ENCODE data around the gene SCP2. TPM values are rescaled to one million over a fixed set of nuclear protein-coding genes. Genes with fewer than 3 reads are reported as not detected.

SCP2 gene
- total and polyA plus RNA-seq, 9 donors = 58.4 to 161 (median 105) TPM

DNA sequence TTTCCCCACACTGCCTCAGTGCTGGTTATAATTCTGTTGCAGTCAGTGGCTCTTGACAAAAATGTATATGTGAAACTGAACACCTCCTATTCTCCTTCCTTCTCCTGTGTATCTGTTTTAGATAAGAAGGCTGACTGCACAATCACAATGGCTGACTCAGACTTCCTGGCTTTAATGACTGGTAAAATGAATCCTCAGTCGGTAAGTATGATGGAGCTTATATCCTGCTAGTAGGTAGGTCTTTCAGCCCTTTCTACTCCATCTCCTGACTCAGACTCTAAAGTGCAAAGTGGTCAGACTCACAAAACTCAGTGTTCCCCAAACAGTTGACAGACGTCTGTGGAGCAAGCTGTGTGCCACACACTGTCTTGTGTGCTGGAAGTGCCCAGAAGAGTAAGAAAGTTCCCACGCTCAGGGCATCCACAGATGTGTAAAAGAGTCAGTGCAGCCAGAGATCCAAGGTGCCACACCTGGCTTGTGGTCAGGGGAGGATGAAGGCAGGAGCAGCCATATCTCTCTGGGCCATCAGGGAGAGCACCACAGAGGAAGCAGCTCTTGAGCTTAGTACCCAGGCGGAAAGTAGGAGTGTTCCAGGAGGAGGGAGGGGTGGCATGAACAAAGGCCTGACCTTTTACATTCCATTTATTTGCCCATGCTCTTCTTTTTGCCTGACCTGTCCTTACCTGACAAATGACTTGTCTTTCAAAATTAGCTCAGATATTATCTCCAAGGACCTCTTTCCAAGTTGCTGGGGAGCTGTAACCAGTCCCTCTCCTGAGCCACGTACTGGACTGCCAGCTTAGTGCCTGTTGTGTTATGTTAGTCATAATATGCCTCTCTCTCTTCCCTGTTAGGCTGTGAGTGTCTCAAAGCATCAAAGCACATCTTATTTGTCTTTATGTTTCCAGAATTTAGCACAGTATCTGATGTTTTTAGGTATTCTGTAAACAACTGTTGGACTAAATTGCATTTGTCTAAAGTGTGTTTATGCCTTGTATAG, 121.0 kb downstream of the SCP2 start:
- Histone ChIP-seq H3K4me1 (ENCODE audit: insufficient read depth) (peaks cover 6% of the 10 kb centered on the region), H3K4me3 (no peak overlapping the region), H3K9me3 (no peaks in the 10 kb centered on the region), H3K27me3 (no peaks in the 10 kb centered on the region), H3K36me3 (no peaks in the 10 kb centered on the region), H3K27ac (no peak overlapping the region)
- no peak for DNase-seq
- intact Hi-C loops (cut with DNase I) = no loop called here
- TF ChIP-seq, protein P1, sequence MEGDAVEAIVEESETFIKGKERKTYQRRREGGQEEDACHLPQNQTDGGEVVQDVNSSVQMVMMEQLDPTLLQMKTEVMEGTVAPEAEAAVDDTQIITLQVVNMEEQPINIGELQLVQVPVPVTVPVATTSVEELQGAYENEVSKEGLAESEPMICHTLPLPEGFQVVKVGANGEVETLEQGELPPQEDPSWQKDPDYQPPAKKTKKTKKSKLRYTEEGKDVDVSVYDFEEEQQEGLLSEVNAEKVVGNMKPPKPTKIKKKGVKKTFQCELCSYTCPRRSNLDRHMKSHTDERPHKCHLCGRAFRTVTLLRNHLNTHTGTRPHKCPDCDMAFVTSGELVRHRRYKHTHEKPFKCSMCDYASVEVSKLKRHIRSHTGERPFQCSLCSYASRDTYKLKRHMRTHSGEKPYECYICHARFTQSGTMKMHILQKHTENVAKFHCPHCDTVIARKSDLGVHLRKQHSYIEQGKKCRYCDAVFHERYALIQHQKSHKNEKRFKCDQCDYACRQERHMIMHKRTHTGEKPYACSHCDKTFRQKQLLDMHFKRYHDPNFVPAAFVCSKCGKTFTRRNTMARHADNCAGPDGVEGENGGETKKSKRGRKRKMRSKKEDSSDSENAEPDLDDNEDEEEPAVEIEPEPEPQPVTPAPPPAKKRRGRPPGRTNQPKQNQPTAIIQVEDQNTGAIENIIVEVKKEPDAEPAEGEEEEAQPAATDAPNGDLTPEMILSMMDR (IDR thresholded peaks at IDR 0.05) = no peak
- 72 to 75% (median 74%) methylated on average over 5 of the region's 5 CpGs for WGBS, 3 donors

DNA sequence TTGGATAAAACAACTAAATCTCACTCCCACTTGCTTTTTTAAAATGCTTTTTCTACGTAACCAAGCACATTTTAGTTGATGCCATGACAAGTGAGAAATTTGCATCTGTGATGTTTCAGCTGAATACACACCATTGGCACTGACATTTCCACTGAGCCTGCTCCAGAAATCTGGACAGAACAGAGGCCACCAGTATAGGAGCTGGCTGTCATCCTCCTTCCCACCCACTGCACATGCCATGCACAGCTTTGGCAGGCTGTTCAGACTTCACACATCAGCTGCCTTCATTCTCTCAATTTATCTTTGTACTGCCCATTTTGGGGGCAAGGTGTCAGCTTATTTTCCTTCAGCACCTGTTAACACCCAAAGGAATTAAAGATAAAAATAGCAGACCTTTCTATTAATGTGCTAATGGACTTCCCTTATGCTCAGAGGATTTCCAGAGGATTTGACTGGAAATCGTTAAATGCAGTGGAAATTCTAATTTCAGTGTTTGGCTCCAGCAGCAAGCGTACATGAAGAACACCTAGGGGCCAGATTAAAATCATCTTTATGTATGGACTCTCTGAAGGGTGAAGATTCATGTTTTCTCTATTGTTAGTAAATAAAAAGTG, 122.0 kb downstream of the SCP2 start:
- no peak overlapping the region for H3K27ac ChIP-seq
- H3K36me3 ChIP-seq = no peaks in the 10 kb centered on the region
- H3K4me3 ChIP-seq = no peak overlapping the region
- intact Hi-C loops (cut with DNase I) = no loop called here
- no peaks in the 10 kb centered on the region for H3K9me3 ChIP-seq
- 84 to 89% (median 88%) methylated on average over 3 of the region's 3 CpGs for WGBS, 3 donors
- no peaks in the 10 kb centered on the region for H3K27me3 ChIP-seq
- peaks cover 6% of the 10 kb centered on the region for H3K4me1 ChIP-seq (ENCODE audit: insufficient read depth)
- TF ChIP-seq EP300 (IDR thresholded peaks at IDR 0.05) (no peak), POLR2A (IDR thresholded peaks at IDR 0.05) (no peak)
- TF ChIP-seq, protein P1 (IDR thresholded peaks at IDR 0.05) = no peak
- DNase-seq = no peak

DNA sequence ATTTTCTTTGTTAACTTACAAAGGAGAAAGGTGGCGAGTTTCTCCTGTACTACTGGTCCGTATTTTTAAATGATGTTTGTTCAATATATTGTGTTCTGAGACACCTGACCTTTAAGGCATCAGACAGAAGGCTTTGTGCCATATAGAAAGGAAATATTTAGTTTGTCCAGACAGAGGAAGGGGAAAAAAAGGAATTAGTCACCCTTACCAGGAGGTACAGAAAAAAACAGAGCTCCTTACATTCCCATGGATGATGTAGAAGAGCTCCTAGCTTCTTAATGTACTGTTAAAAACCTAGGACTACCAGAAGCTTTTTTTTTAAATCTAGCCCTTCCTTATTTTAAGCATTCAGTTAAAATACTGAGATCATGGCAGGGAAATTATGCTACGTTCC, 122.5 kb downstream of the SCP2 start:
- WGBS, 3 donors = 75 to 82% (median 81%) methylated on average over 3 of the region's 3 CpGs
- Histone ChIP-seq H3K9me3 (no peaks in the 10 kb centered on the region), H3K27ac (no peak overlapping the region), H3K36me3 (no peaks in the 10 kb centered on the region), H3K27me3 (no peaks in the 10 kb centered on the region), H3K4me3 (no peak overlapping the region), H3K4me1 (ENCODE audit: insufficient read depth) (peaks cover 6% of the 10 kb centered on the region)
- intact Hi-C loops (cut with DNase I) = no loop called here
- no peak for DNase-seq
- TF ChIP-seq, protein P1 (IDR thresholded peaks at IDR 0.05) = no peak
- TF ChIP-seq POLR2A (IDR thresholded peaks at IDR 0.05) = no peak
- TF ChIP-seq EP300 (IDR thresholded peaks at IDR 0.05) = no peak

- no peak overlapping the region for H3K4me3 ChIP-seq
- intact Hi-C loops (cut with DNase I) = no loop called here
- no peak overlapping the region for H3K27ac ChIP-seq
- WGBS, 3 donors = 87 to 95% (median 88%) methylated on average over 2 of the region's 2 CpGs
- DNase-seq = no peak
- no peak for TF ChIP-seq EP300 (IDR thresholded peaks at IDR 0.05)
- TF ChIP-seq, protein P1 (IDR thresholded peaks at IDR 0.05) = no peak
- no peak for TF ChIP-seq POLR2A (IDR thresholded peaks at IDR 0.05)
- no peaks in the 10 kb centered on the region for H3K9me3 ChIP-seq
- H3K27me3 ChIP-seq = no peaks in the 10 kb centered on the region
- H3K4me1 ChIP-seq (ENCODE audit: insufficient read depth) = peaks cover 6% of the 10 kb centered on the region
- H3K36me3 ChIP-seq = no peaks in the 10 kb centered on the region
These were observed 123.2 kb downstream of the SCP2 start for GRCh38 chr1:53050310-53050709.
